ENCODE results near the gene GRN. TPM values are rescaled to one million over a fixed set of nuclear protein-coding genes. Genes with fewer than 3 reads are reported as not detected.
A peak's percentile ranks its signal among the peaks of the same experiment; 100 is the strongest.

GRN gene
- total and polyA plus RNA-seq, 9 of the 15 experiments (the other 6 are each of a cell fraction or from before 2014, with no cell fraction given) = 5.4 to 75.3 (median 20.7) TPM

DNA sequence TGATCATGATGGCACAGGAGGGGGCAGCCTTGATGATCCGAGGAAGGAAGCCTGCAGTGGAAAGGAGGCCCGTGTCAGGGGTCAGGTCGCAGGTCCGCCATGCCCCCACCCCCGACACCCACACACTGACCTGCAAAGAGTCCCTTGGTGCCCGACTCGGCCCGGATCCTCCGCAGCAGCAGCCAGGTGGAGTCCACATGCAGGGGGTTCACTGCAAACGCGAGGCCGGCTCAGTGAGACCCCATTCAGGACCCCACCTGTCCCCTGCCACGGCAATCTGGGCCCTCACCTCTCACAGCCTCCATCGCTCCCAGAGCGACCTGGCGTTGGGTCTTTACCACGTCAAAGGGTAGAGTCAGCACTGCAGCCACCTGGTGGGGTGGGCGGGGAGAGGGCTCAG is 25.0 kb upstream of the GRN start:
- Histone ChIP-seq H3K27ac (ENCODE audit: extremely low read depth, low read depth, low read length) (no peak overlapping the region), H3K9me3 (replicated peaks; ENCODE audit: control insufficient read depth, insufficient read depth, low read depth, low read length) (no peaks in the 10 kb centered on the region), H3K9me1 (ENCODE audit: control insufficient read depth, insufficient read depth, low read length) (peaks cover 6% of the 10 kb centered on the region), H3K4me3 (no peak overlapping the region), H4K20me1 (replicated peaks; ENCODE audit: control insufficient read depth, insufficient read depth, low read length) (peaks cover 8% of the 10 kb centered on the region; the same call in 1 of the 2 replicates), H3K9ac (ENCODE audit: insufficient read depth in 1 of 2, low read depth in 2 of 2, low read length in 2 of 2) (no peak overlapping the region; a peak in 1 of 4 replicates), H3K36me3 (ENCODE audit: control insufficient read depth, insufficient read depth, low read length) (peaks cover 46% of the 10 kb centered on the region; the same call in 2 of the 3 replicates), H3K4me2 (ENCODE audit: insufficient read depth, low read length) (no peak overlapping the region), H3K4me1 (replicated peaks in 1 of 2; ENCODE audit: control insufficient read depth in 2 of 2, insufficient read depth in 2 of 2, low read length in 2 of 2) (peaks cover 8 to 75% of the 10 kb centered on the region in 2 experiments; a peak in 4 of 5 replicates), H2AFZ (ENCODE audit: low read depth, low read length) (no peak overlapping the region), H3K27me3 (ENCODE audit: control insufficient read depth in 2 of 2, insufficient read depth in 2 of 2, low read length in 2 of 2) (peaks cover 0 to 4% of the 10 kb centered on the region in 2 experiments; a peak in 3 of 5 replicates), H3K79me2 (ENCODE audit: control insufficient read depth, insufficient read depth, low read length) (peaks cover 26% of the 10 kb centered on the region)
- TF ChIP-seq RBFOX2 (IDR thresholded peaks at IDR 0.05; ENCODE audit: low read depth, low read length) = peak; percentile 48; the same call in 1 of the 2 replicates
- TF ChIP-seq ZNF274 (IDR thresholded peaks at IDR 0.05; ENCODE audit: borderline replicate concordance, low read depth, low read length) = no peak
- TF ChIP-seq EGR1 (conservative IDR thresholded peaks at IDR 0.05) = 0 out of 2 replicates have a peak, but pooled peaks have one; percentile 4
- TF ChIP-seq POLR2G (IDR thresholded peaks at IDR 0.05; ENCODE audit: low read depth, low read length) = peak; percentile 53; the same call in 1 of the 2 replicates
- in situ Hi-C loops (cut with MboI) (no loop called here), intact Hi-C loops (cut with micrococcal nuclease) (no loop called here)
- POLR2A ChIA-PET = interaction anchor here (0.6 to 1.8 kb wide), 6 partner anchors 10 to 121 kb away, joined by 3 to 6 read pairs (median 4); no protein-coding TSS in a partner anchor
- FAIRE-seq (no peak), ATAC-seq (no peak), DNase-seq (ENCODE audit: extremely low read depth in 1 of 4, low spot score in 3 of 4) (no peak)
- 95% methylated on average over 14 of the region's 18 CpGs for WGBS (ENCODE audit: insufficient coverage, low coverage, missing lambda C conversion rate)
- CTCF ChIA-PET (ENCODE audit: low intra/inter-chr PET ratio) = no interaction called here
- BruUV-seq (replicated peaks) = no TSS peak

Measured in K562 (cell line).